HG02981 (cell line): Measurements from ENCODE around the gene ZNF622.
"Not testable (repeated sequence)": the region's sequence is repeated elsewhere in the genome, so short reads cannot be mapped to it uniquely, and the experiment has no call there.

Experiments used
- ATAC-seq: cut with Tn5 transposase; IDR thresholded peaks from one replicate; pipeline ENCODE4 v1.9.1; 2021; ENCODE audit warnings: mild to moderate bottlenecking, moderate library complexity; ENCODE audit not compliant: unreplicated experiment

ZNF622 gene

GRCh38 chr5:16436065-16436682 lies 29.4 kb downstream of the ZNF622 start:
- not testable (repeated sequence) for ATAC-seq

- no peak for ATAC-seq
These were observed 34.1 kb downstream of the ZNF622 start for GRCh38 chr5:16431490-16431889.

- no peak for ATAC-seq
These were observed 35.1 kb downstream of the ZNF622 start for GRCh38 chr5:16430349-16431089.

- no peak for ATAC-seq
These were observed 37.2 kb downstream of the ZNF622 start for GRCh38 chr5:16428359-16428758.

GRCh38 chr5:16427587-16427986 lies 38.0 kb downstream of the ZNF622 start:
- no peak for ATAC-seq

- no peak for ATAC-seq
These were observed 47.1 kb downstream of the ZNF622 start for GRCh38 chr5:16418471-16418922.

GRCh38 chr5:16417398-16418074 lies 48.1 kb downstream of the ZNF622 start:
- no peak for ATAC-seq

- ATAC-seq: no peak
These were observed 50.7 kb downstream of the ZNF622 start for GRCh38 chr5:16414861-16415260.

- no peak for ATAC-seq
These were observed 52.3 kb downstream of the ZNF622 start for GRCh38 chr5:16413166-16413860.

- ATAC-seq: no peak
These were observed 53.0 kb downstream of the ZNF622 start for GRCh38 chr5:16412556-16412955.

GRCh38 chr5:16411741-16412455 lies 53.7 kb downstream of the ZNF622 start:
- no peak for ATAC-seq

- ATAC-seq: no peak
These were observed 54.4 kb downstream of the ZNF622 start for GRCh38 chr5:16411235-16411634.

GRCh38 chr5:16410338-16410737 lies 55.3 kb downstream of the ZNF622 start:
- no peak for ATAC-seq

GRCh38 chr5:16406630-16407029 lies 59.0 kb downstream of the ZNF622 start:
- no peak for ATAC-seq

- ATAC-seq: no peak
These were observed 59.6 kb downstream of the ZNF622 start for GRCh38 chr5:16406023-16406422.
